Stimulated activated CD4-positive, alpha-beta T cell treated with anti-CD3 and anti-CD28 coated beads, Interleukin-4, amount 100 ng/mL, for 48 hours (primary cell): Measurements from ENCODE around the gene STYXL1.

Experiments used
- DNase-seq, 2 donors: peaks; one replicate each; pipeline ENCODE4 v3.0.0-alpha.2; 2020; ENCODE audit warnings: low read depth in 2 of 2

Gene STYXL1

GRCh38 chr7:75992083-75992755 is 55.6 kb downstream of the STYXL1 start:
- no peak for DNase-seq

- DNase-seq = no peak
These were observed 56.2 kb downstream of the STYXL1 start for GRCh38 chr7:75991531-75992082.

- DNase-seq = no peak
These were observed 58.1 kb downstream of the STYXL1 start for GRCh38 chr7:75989500-75990388.

GRCh38 chr7:75988568-75989499 is 59.0 kb downstream of the STYXL1 start:
- DNase-seq = no peak

- no peak for DNase-seq
These were observed 59.8 kb downstream of the STYXL1 start for GRCh38 chr7:75987805-75988567.

- DNase-seq = no peak
These were observed 60.6 kb downstream of the STYXL1 start for GRCh38 chr7:75987026-75987804.

GRCh38 chr7:75986147-75986781 is 61.5 kb downstream of the STYXL1 start:
- no peak for DNase-seq

GRCh38 chr7:75985518-75986146 is 62.2 kb downstream of the STYXL1 start:
- no peak for DNase-seq

GRCh38 chr7:75985009-75985517 is 62.7 kb downstream of the STYXL1 start:
- DNase-seq = no peak

GRCh38 chr7:75984130-75985008 is 63.4 kb downstream of the STYXL1 start:
- DNase-seq = no peak

GRCh38 chr7:75983471-75984129 is 64.2 kb downstream of the STYXL1 start:
- no peak for DNase-seq

- no peak for DNase-seq
These were observed 65.3 kb downstream of the STYXL1 start for GRCh38 chr7:75982306-75983064.

GRCh38 chr7:75981453-75982305 is 66.1 kb downstream of the STYXL1 start:
- no peak for DNase-seq

- DNase-seq = no peak
These were observed 66.7 kb downstream of the STYXL1 start for GRCh38 chr7:75981203-75981452.

- DNase-seq = no peak
These were observed 67.2 kb downstream of the STYXL1 start for GRCh38 chr7:75980430-75981202.
